GM12801 (cell line): ENCODE results near the gene RAB1B.

Experiments used
- CTCF ChIP-seq: IDR thresholded peaks from one replicate; pipeline ENCODE4 v1.5.1; 2011; ENCODE audit warnings: control low read depth; ENCODE audit not compliant: insufficient read length; ENCODE audit errors: extremely low read depth

RAB1B gene

GRCh38 chr11:66268244-66268951 lies at the start of gene RAB1B:
TSS of gene RAB1B (plus strand) at chr11:66268639. CDS start at chr11:66268680, 41 bp downstream.
- no peak for TF ChIP-seq CTCF

GRCh38 chr11:66218846-66219620 lies 49.4 kb upstream of the RAB1B start:
- no peak for TF ChIP-seq CTCF

- TF ChIP-seq CTCF = no peak
Observed at GRCh38 chr11:66219846-66220565, 48.4 kb upstream of the RAB1B start.

GRCh38 chr11:66220566-66220935 lies 47.9 kb upstream of the RAB1B start:
- no peak for TF ChIP-seq CTCF

- no peak for TF ChIP-seq CTCF
Observed at GRCh38 chr11:66221012-66221411, 47.4 kb upstream of the RAB1B start.

- TF ChIP-seq CTCF = no peak
Observed at GRCh38 chr11:66221726-66222236, 46.7 kb upstream of the RAB1B start.

GRCh38 chr11:66222358-66223149 lies 45.9 kb upstream of the RAB1B start:
- TF ChIP-seq CTCF = peak; percentile 94
